Ascending aorta (tissue), 2 donors: ENCODE results near the gene FGF22. TPM values are rescaled to one million over a fixed set of nuclear protein-coding genes. Genes with fewer than 3 reads are reported as not detected.
"Not testable (repeated sequence)": the region's sequence is repeated elsewhere in the genome, so short reads cannot be mapped to it uniquely, and the experiment has no call there.

ENCODE experiments used
- DNase-seq, 2 donors: peaks; one replicate each; pipeline ENCODE4 v3.0.0-alpha.2; 2019; ENCODE audit warnings: low spot score in 2 of 2
- H3K27ac ChIP-seq, 2 donors: fragments of 200-600 bp; sonication (generic); one replicate each; pipeline ENCODE4 v1.5.1; 2016 to 2017; ENCODE audit warnings: mild to moderate bottlenecking in 1 of 2
- H3K27me3 ChIP-seq: fragments of 200-600 bp; sonication (generic); one replicate; pipeline ENCODE4 v1.5.1; 2017
- H3K36me3 ChIP-seq, 2 donors: fragments of 200-600 bp; sonication (generic); one replicate each; pipeline ENCODE4 v1.5.1; 2016
- H3K4me1 ChIP-seq, 2 donors: fragments of 200-600 bp; sonication (generic); one replicate each; pipeline ENCODE4 v1.5.1; 2016 to 2017; ENCODE audit warnings: mild to moderate bottlenecking in 1 of 2
- H3K4me3 ChIP-seq, 2 donors: fragments of 200-600 bp; sonication (generic); one replicate each; pipeline ENCODE4 v1.5.1; 2016 to 2017; ENCODE audit warnings: mild to moderate bottlenecking in 1 of 2
- H3K9me3 ChIP-seq, 2 donors: fragments of 200-600 bp; sonication (generic); one replicate each; pipeline ENCODE4 v1.5.1; 2016
- CTCF ChIP-seq, 3 experiments: fragments of 200-600 bp in 2 of 3; fragments of 450-650 bp in 1 of 3; sonication (generic) in 2 of 3; IDR thresholded peaks; one replicate each; pipeline ENCODE4 v1.5.1; 2016 to 2019; ENCODE audit warnings: antibody characterized with exemption in 3 of 3, mild to moderate bottlenecking in 1 of 3, moderate library complexity in 1 of 3
- intact Hi-C: fragments of 100-400 bp; cut with DNase I; formaldehyde crosslinking; loops from one replicate; pipeline ENCODE4 v1.15.1; 2023
- total RNA-seq: library from RNA; depleted of rRNA; stranded (reverse); fragments of >200 nt; gene quantifications from one replicate; pipeline ENCODE4 v1.1.0, GENCODE V29; 2016

Gene FGF22
- total RNA-seq, 1 donor from 2014 or later = not detected

- H3K27me3 ChIP-seq = no peaks in the 10 kb centered on the region
- DNase-seq = no peak
- H3K9me3 ChIP-seq = no peaks in the 10 kb centered on the region
- TF ChIP-seq CTCF (IDR thresholded peaks at IDR 0.05) = no peak
- H3K27ac ChIP-seq = no peak overlapping the region
- intact Hi-C loops = no loop called here
- no peak overlapping the region for H3K4me3 ChIP-seq
- no peaks in the 10 kb centered on the region for H3K4me1 ChIP-seq
- peaks cover 55 to 65% of the 10 kb centered on the region in 2 donors for H3K36me3 ChIP-seq
Measured at GRCh38 chr19:618674-619285, 20.9 kb upstream of the FGF22 start.

- no peaks in the 10 kb centered on the region for H3K9me3 ChIP-seq
- H3K4me3 ChIP-seq = no peak overlapping the region
- TF ChIP-seq CTCF (IDR thresholded peaks at IDR 0.05) = no peak
- intact Hi-C loops = no loop called here
- H3K4me1 ChIP-seq = no peaks in the 10 kb centered on the region
- no peak overlapping the region for H3K27ac ChIP-seq
- H3K27me3 ChIP-seq = no peaks in the 10 kb centered on the region
- peaks cover 57 to 70% of the 10 kb centered on the region in 2 donors for H3K36me3 ChIP-seq
- no peak for DNase-seq
Measured at GRCh38 chr19:619286-620002, 20.2 kb upstream of the FGF22 start.

- Histone ChIP-seq H3K4me1 (no peaks in the 10 kb centered on the region), H3K36me3 (peaks cover 62 to 79% of the 10 kb centered on the region in 2 donors), H3K27me3 (no peaks in the 10 kb centered on the region), H3K4me3 (no peak overlapping the region), H3K9me3 (no peaks in the 10 kb centered on the region), H3K27ac (no peak overlapping the region)
- TF ChIP-seq CTCF (IDR thresholded peaks at IDR 0.05) = no peak
- intact Hi-C loops = no loop called here
- DNase-seq = no peak
Measured at GRCh38 chr19:620166-620862, 19.4 kb upstream of the FGF22 start.

- H3K27me3 ChIP-seq, H3K9me3 ChIP-seq, DNase-seq, H3K27ac ChIP-seq, H3K4me1 ChIP-seq, intact Hi-C loops, H3K4me3 ChIP-seq: not testable (repeated sequence)
- H3K36me3 ChIP-seq = peaks cover 68 to 82% of the 10 kb centered on the region in 2 donors
Measured at GRCh38 chr19:621191-621590, 18.5 kb upstream of the FGF22 start.

GRCh38 chr19:621819-622218 lies 17.9 kb upstream of the FGF22 start:
- Histone ChIP-seq H3K27me3 (no peaks in the 10 kb centered on the region), H3K9me3 (no peaks in the 10 kb centered on the region), H3K4me3 (no peak overlapping the region), H3K4me1 (no peaks in the 10 kb centered on the region), H3K27ac (no peak overlapping the region), H3K36me3 (peaks cover 68 to 82% of the 10 kb centered on the region in 2 donors)
- TF ChIP-seq CTCF (IDR thresholded peaks at IDR 0.05) = no peak
- no peak for DNase-seq
- intact Hi-C loops = no loop called here

GRCh38 chr19:622666-623065 lies 17.0 kb upstream of the FGF22 start:
- intact Hi-C loops = no loop called here
- DNase-seq = no peak
- Histone ChIP-seq H3K4me3 (no peak overlapping the region), H3K4me1 (no peaks in the 10 kb centered on the region), H3K27me3 (no peaks in the 10 kb centered on the region), H3K36me3 (peaks cover 62 to 74% of the 10 kb centered on the region in 2 donors), H3K27ac (no peak overlapping the region), H3K9me3 (no peaks in the 10 kb centered on the region)
- TF ChIP-seq CTCF (IDR thresholded peaks at IDR 0.05) = no peak
